Ramos (cell line): ENCODE data around the gene DNAJC21.

Experiments
- in situ Hi-C: fragments of 300-500 bp; cut with MboI; formaldehyde crosslinking; loops from one replicate; pipeline ENCODE4 v1.14.3; 2022; ENCODE audit warnings: low sequenced_read_pairs; ENCODE audit not compliant: unreplicated experiment

The DNAJC21 gene

DNA sequence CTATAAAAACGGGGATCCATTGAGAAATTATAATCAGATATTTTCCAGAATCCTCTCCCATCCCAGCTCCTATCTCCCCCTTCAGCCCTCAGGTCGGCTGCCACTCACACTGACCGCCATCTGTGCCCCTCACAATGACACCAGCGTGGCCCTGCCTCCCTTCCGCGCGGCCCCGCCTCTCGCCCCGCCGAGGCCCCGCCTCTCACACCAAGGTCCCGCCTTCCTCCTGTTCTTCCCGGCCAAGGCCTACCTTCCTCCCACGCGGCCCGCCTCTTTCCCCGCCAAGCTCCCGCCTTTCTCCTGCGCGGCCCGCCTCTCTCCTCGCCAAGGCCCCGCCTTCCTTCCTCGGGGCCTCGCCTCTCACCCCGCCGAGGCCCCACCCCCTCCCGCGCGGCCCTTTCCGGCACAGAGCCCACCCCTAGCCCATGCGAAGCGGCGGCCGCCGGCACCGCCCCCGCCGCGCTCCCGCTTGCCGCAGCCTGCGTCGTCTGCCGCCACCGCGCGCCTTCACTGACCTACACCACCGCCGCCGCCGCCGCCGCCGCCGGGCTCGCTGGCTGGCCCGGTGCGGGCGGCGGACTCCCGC is at the start of gene DNAJC21:
TSS of gene DNAJC21 (plus strand) at position 426 of the 586 bp plus-strand sequence. CDS start 261 bp downstream, outside the sequence.
- in situ Hi-C loops, result no loop called here

DNA sequence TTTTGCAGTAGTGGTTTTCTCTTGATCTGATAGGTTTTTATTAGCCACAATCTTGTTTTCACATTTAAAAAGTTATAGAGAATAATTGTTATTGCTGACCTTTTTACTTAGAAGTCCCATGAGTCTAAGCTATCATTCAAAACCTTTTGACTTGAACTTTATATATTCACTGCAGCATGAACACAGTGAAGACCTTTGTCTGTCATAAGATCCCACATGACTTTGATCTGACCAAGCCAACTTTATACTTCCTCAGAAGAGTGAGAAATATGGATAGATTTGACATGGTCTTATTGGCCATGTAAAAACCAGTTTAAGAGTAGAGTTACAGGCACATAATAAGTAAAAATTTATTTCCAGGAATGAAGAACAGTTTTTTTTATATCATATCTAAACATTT is 48.1 kb upstream of the DNAJC21 start:
- in situ Hi-C loops, result loop anchor here (25.0 kb wide), 1 partner anchor 394 kb away; no protein-coding TSS in a partner anchor

DNA sequence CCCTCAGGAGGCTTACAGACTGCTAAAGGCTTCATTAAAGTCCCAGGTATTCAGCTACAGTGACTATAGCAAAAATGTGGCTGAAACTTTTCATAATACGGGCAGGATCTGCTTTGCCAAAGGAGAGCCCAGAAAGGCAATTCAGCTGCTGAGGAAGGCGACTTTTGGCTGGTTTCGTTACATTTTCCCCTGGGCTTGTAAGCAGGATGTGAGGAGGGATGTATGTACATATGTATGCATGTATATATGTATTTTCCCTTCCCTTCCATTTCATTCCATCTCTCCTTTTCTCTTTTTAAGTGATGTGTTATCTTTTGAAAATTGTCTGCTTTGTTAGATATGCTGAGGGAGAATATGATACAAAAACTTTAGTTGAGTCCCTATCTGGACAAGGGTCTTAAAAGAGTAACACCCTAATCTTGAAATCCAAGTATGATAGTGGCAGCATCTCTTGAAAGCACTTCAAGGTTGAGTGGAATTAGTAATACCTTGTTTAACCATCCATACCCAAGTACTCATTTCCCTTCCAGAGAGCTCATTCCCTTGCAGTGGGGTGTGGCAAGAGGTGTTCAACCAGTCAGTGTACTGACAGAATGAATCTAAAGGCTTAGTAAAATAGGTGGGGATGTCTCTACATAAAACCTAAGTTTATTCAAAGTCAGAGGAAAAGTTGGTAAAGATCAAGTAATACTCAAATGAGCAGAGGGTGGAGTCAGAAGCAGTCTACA is 42.8 kb upstream of the DNAJC21 start:
- in situ Hi-C loops, result loop anchor here (25.0 kb wide), 1 partner anchor 399 kb away; no protein-coding TSS in a partner anchor

DNA sequence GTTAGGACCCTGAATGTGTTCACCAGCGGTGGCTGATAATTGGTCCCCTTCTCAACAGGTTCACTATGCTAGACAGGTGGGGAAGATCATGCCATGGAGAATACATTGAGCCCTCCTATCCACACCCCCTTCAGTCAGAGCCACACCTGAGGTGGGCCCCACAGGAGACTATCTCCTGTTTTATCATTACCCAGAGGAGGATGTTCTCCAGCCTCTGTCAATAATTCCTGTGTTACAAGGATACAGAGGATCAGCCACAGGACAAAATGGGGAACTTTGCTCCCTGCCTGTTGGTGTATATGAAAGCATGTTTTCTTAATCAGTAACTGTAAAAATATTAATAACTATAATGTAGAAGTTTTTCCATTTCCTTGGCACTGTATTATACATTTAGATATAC is 40.0 kb upstream of the DNAJC21 start:
- in situ Hi-C loops, result loop anchor here (25.0 kb wide), 1 partner anchor 402 kb away; no protein-coding TSS in a partner anchor

DNA sequence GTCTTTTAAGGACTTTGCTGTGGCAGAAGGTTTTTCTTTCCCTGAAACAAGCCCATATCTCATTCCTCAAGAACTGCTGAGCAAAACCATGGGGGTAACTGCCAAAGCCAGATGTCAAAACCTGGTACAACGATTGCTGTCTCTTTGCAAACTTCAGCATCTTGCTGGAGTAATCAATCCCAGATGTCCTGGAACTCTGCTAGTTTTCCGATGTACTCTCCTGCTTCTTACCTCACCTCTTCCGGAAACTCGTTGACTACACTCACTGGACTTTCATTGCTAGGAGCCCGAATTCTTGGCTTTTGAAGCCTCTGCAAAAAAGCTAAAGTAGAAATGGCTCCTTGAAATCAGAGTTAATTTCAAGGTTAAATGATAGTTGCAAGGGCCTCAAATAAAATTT is 37.4 kb upstream of the DNAJC21 start:
- in situ Hi-C loops, result loop anchor here (25.0 kb wide), 1 partner anchor 405 kb away; no protein-coding TSS in a partner anchor

DNA sequence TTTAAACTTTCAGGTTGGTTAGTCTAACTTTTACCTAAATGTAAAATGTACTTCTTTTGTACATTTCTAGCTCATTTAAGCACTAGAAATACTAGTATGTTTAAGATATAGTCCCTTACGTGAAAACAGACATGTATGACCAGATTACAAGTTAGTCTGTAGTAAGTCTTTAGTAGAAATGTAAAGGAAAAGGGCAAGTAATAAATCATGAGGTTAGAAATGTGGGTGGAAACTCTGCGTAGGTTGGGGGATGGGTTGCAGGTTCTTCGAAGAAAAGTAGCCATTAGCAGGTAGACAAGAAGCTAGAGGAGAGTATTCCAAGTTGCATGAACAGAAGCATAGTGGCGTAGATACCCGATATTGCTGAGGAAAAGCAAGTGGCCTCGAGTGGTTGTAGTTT is 36.9 kb upstream of the DNAJC21 start:
- in situ Hi-C loops, result loop anchor here (25.0 kb wide), 1 partner anchor 405 kb away; no protein-coding TSS in a partner anchor

DNA sequence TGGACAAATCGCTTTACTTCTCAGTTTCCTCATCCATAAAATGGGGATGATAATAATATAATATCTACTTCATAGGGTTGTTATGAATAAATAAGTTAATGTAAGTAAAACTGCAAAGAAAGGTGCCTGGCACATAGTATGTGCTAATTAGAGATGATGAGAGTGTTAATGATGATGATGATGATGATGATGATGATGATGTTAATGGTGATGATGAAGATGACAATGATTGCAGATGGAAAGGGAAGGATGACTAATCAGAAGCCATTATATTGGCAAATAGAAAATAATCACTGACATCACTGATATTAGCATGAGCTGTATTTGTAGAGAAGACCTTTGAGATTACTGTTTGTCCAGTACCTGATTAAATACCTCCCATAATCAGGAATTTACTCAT is 34.6 kb upstream of the DNAJC21 start:
- in situ Hi-C loops, result loop anchor here (25.0 kb wide), 1 partner anchor 407 kb away; no protein-coding TSS in a partner anchor

DNA sequence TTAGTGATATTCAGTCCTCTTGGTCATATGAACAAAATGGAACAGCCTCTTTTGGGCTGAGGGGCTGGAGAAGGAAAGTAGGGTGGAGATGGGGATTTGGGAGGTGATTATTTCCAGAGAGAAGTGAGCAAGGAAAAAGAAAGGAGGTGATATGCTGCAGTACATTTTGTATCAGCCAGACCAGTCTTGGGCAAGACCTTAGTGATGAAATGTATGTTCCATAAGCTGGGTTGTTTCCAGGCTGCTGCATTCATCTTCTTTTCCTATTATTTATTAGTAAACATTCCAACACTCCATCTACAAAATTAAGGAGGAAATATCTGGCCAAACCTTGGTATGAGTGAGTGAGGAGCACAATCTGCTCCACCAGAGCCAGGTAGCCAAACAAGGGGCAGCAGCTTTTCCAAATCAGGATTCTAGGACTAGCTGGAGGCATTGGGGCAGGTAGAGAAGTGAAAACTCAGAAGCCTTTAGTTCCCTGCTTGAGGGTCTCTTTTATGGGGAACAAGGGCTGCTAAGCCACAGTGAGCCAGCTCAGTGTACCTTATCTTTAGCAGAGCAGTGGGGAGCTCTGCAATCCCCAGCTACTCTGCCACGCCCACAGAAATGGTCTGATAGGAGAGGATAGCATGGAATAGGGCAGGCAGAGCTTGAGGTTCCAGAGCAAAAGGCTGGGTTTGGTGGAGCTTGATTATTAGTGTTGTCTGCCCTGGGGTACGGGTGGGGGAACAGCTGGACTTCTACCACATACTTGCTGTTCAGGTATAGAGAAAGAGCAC is 33.5 kb upstream of the DNAJC21 start:
- in situ Hi-C loops, result loop anchor here (25.0 kb wide), 1 partner anchor 409 kb away; no protein-coding TSS in a partner anchor

DNA sequence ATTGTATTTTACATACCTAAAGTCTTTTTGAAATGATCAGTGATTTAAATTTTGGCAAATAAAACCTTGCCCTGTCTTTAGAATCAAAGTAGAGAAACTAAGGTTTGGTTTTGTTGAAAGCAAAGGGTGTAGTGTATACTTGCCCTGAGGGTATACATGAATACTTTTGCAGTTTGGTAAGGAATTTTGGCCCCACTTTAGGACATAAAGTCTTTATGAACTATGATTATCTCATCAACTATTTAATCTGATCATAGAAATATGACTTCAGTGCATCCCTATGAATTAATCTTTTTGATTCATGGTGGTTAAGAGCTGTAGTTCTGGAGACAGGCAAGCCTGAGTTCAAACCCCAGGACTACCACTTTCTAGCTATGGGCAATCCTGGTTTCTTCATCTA is 31.7 kb upstream of the DNAJC21 start:
- in situ Hi-C loops, result loop anchor here (25.0 kb wide), 1 partner anchor 410 kb away; no protein-coding TSS in a partner anchor

DNA sequence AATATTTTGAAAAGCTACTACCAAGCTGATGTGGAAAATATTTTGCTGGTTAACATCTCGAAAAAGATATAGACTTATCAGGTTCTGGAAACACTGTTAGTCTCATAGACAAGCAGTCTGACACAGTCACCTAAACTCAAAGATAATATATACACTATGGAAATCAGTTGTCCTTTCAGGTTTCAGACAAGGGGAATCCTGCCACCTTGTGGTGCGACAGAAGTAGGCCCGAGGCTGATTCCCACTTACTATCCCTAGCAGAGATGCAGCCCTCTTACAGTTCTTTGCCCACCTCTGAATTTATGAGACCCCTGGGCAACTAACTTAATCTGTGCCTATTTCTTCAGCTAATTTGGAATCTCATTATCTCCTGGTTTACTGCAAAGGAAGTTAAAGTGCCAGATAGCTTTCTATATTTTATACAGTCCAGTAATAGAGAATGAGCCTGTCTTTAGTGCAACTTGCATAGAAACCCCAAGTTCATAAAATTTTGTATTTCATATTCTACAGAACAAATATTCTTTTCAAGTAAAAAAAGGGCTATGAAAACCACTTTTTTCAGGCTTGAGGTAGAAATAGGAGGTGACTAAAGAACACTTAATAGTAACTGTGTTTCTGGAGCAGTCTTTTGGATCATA is 31.0 kb upstream of the DNAJC21 start:
- in situ Hi-C loops, result loop anchor here (25.0 kb wide), 1 partner anchor 411 kb away; no protein-coding TSS in a partner anchor

DNA sequence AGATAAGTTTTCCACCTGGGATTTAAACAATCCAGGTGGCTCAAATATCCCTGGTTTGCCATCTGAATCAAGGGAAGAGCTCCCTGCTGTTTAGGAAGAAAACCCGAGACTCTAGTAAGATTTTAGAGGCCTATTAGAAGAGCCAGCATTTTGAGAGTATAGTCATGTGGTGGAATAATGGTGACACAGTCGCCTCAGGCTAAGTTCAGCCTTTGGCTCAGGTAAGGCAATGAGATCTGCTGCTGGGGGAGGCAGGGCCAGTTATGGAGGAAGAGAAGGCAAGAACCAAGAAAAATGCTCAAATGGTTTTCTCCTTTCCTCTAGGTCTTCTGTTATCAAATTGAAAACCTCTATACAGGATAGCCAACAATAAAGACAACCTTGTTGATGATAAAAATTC is 30.3 kb upstream of the DNAJC21 start:
- in situ Hi-C loops, result loop anchor here (25.0 kb wide), 1 partner anchor 412 kb away; no protein-coding TSS in a partner anchor

DNA sequence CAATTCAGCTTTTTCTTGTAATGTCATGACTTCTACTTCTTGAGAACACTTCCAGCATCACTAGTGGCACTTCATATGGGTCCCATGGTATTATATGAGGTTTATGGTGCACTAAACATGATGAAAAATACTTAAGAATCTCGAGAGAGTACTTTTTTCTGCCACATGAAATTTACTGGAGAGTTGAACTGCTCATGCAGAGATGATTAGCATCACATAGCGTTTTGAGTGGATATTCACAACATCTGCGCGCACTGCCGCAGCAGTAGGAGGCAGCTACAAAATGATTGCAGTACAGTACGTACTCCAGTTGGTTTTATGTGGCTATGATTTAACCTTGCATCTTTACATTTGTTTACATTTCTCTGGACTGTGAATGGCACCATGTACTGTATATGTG is 28.7 kb upstream of the DNAJC21 start:
- in situ Hi-C loops, result loop anchor here (10.0 to 25.0 kb wide), 2 partner anchors 376 to 1438 kb away; no protein-coding TSS in a partner anchor

DNA sequence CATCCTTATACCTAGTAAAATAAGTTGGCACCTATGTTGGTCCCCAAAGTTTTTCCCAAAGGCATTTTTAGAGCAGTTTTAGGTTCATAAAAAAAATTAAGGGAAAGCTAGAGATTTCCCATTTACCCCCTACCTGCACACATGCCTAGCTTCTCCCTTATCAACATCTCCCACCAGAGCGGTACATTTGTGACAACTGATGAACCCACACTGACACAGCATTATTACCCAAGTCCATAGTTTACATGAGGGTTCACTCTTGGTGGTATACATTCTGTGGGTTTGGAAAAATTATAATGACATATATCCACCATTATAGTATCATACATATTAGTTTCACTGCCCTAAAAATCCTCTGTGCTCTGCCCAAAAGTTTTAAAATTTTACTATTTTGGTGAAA is 26.1 kb upstream of the DNAJC21 start:
- in situ Hi-C loops, result loop anchor here (10.0 to 25.0 kb wide), 2 partner anchors 378 to 1441 kb away; no protein-coding TSS in a partner anchor

DNA sequence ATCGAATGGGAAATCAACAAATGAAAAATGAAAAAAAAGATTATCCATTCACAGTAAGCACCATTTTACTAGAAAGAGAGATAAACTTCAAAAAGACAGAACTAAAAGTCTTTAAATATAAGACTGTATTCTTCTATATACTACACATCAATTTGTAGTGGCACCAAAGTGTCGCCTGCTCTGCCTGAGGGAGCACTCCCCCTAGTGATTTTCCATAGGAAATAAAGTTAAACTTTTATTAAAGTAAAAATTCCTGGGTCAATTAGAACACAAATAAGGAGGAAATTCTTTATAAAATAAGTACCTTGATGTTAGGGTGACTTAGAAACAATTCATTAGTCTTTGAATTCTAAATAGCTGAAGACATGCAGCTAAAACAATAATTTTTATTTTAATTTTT is 23.8 kb upstream of the DNAJC21 start:
- in situ Hi-C loops, result loop anchor here (10.0 to 25.0 kb wide), 2 partner anchors 381 to 1443 kb away; no protein-coding TSS in a partner anchor

DNA sequence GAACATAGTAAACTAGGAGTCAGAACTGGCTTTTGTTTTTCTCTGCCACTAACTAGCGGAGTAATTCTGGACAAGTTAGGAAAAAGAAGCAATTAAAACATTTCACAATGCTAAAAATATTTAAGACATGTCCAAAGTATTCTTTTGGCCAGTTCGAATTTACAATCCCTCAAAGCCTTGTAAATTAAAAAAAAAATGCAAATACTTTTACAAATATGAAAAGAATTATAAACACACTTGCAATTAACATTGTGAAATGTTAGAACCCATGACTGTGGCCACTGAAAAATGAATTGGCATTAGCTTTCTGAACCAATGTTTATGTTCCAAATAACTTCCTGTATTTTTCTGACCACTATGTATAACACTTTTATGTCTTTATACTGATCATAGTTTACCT is 16.3 kb upstream of the DNAJC21 start:
- in situ Hi-C loops, result loop anchor here (25.0 kb wide), 1 partner anchor 1451 kb away; no protein-coding TSS in a partner anchor

DNA sequence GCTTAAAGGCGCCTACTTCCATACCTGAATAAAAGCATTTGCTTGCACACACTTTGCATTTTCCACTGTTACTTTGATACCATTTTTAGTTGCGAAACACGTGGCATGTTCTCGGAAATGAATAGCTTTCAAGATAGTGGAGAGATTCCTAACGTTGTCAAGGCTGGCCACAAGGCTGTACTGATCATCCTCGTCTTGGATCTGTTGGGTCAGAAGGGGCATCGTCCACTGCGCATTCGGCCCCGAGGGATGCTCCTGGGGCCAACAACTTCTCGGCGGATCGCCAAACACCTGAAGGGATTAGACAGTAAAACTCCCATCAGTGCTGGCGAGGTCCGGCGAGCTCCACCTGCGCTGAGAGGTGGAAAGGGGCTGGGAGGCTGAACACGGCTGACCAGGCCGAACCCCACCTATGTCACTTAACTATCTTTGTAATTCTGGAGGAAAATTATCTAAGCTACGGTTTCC is 14.7 kb upstream of the DNAJC21 start:
- in situ Hi-C loops, result loop anchor here (25.0 kb wide), 1 partner anchor 1452 kb away; no protein-coding TSS in a partner anchor

DNA sequence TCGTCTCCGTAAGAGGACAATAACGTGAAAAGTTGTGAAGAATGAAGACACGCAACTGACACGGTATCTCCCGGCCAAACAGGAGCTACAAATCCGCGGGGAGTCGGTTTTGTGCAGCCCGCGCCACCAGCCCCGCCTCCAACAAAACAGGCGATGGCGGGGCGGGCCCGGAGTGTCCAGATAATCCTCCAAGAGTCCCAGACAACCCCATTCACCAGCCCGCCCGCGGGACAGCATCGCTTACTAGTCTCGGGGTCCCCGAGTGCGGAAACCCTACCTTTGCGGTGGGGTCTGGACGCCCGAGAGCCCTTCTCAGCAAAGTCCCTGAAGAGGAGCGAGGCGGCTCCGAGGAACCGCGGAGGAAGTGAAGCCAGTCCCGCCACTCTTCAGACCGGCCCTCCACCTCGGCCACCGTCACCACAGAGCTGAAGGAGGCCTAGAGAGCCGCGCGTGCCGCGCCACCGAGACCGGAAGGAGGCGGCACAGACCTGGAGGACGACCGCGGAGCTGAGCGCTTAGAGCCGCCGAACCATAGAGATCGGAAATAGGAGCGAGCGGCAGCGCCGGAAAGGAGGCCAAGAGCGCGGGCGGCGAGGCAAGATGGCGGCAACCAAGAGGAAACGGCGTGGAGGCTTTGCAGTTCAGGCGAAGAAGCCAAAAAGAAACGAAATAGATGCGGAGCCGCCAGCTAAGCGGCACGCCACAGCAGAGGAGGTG is 14.1 kb upstream of the DNAJC21 start, which contains the start of the genes BRIX1 and RAD1:
TSS of gene BRIX1 (plus strand) at position 573 of the 717 bp plus-strand sequence. CDS start at position 601, 28 bp downstream.
TSS of gene RAD1 (minus strand) at position 366 of the 717 bp plus-strand sequence. CDS start 612 bp downstream, outside the sequence.
- in situ Hi-C loops, result loop anchor here (25.0 kb wide), 1 partner anchor 1453 kb away; no protein-coding TSS in a partner anchor

DNA sequence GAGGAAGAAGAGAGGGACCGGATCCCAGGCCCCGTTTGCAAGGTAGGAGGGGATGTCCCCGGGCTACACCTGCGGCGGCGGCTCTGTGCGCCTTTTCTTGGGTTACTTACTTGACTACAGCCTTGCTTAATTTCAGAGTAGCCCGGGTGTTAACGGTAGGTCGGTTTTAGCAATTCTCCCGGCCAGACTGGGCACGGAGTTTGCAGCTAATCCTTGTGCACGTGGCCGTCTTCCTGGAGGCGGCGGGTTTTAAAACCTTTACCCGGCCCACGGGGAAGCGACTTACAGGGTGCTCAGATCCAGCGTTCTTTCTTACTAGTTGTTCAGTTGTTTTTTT is 13.5 kb upstream of the DNAJC21 start:
- in situ Hi-C loops, result loop anchor here (25.0 kb wide), 1 partner anchor 1454 kb away; no protein-coding TSS in a partner anchor
